Left renal pelvis (tissue), 4 donors: ENCODE results near the gene SLC13A3. TPM values are rescaled to one million over a fixed set of nuclear protein-coding genes. Genes with fewer than 3 reads are reported as not detected.

Source experiments
- DNase-seq, 4 donors: peaks; one replicate each; pipeline ENCODE4 v3.0.0-alpha.2; 2013; ENCODE audit warnings: low read depth in 4 of 4, low spot score in 3 of 4
- polyA plus RNA-seq, 4 donors: library from polyadenylated mRNA; unstranded; fragments of 120-200 nt; gene quantifications; one replicate each; pipeline ENCODE4 v1.2.1, GENCODE V29; 2013; ENCODE audit not compliant: insufficient read length in 4 of 4

The SLC13A3 gene
- polyA plus RNA-seq, 4 donors, result 7.1 to 19.8 (median 14.3) TPM

GRCh38 chr20:46660487-46660886 lies 9.2 kb upstream of the SLC13A3 start:
- no peak for DNase-seq

- DNase-seq, result no peak
Observed at GRCh38 chr20:46657618-46658017, 6.4 kb upstream of the SLC13A3 start.

GRCh38 chr20:46657137-46657536 lies 5.9 kb upstream of the SLC13A3 start:
- DNase-seq, result no peak

GRCh38 chr20:46652699-46653098 lies 1.4 kb upstream of the SLC13A3 start:
- DNase-seq, result no peak

- DNase-seq, result no peak
Observed at GRCh38 chr20:46650575-46651090, 626 bp downstream of the SLC13A3 start.

GRCh38 chr20:46649965-46650542 lies 1.2 kb downstream of the SLC13A3 start:
- no peak for DNase-seq

GRCh38 chr20:46649650-46649949 lies 1.7 kb downstream of the SLC13A3 start:
- DNase-seq, result no peak

GRCh38 chr20:46648903-46649649 lies 2.2 kb downstream of the SLC13A3 start:
- DNase-seq, result no peak

- DNase-seq, result no peak
Observed at GRCh38 chr20:46647469-46647868, 3.8 kb downstream of the SLC13A3 start.

- no peak for DNase-seq
Observed at GRCh38 chr20:46646659-46647380, 4.4 kb downstream of the SLC13A3 start.

- no peak for DNase-seq
Observed at GRCh38 chr20:46646122-46646521, 5.1 kb downstream of the SLC13A3 start.

GRCh38 chr20:46644733-46645132 lies 6.5 kb downstream of the SLC13A3 start:
- DNase-seq, result no peak

GRCh38 chr20:46644160-46644559 lies 7.1 kb downstream of the SLC13A3 start:
- no peak for DNase-seq

GRCh38 chr20:46642969-46643343 lies 8.3 kb downstream of the SLC13A3 start:
- no peak for DNase-seq

GRCh38 chr20:46642265-46642968 lies 8.8 kb downstream of the SLC13A3 start:
- DNase-seq, result no peak

- DNase-seq, result no peak
Observed at GRCh38 chr20:46641424-46641823, 9.8 kb downstream of the SLC13A3 start.

- DNase-seq, result no peak
Observed at GRCh38 chr20:46640536-46641311, 10.5 kb downstream of the SLC13A3 start.

- DNase-seq, result no peak
Observed at GRCh38 chr20:46640044-46640443, 11.2 kb downstream of the SLC13A3 start.

GRCh38 chr20:46639587-46639986 lies 11.7 kb downstream of the SLC13A3 start:
- no peak for DNase-seq

GRCh38 chr20:46638898-46639274 lies 12.4 kb downstream of the SLC13A3 start:
- DNase-seq, result no peak
